ENCODE measurements around the gene PHACTR3. TPM values are rescaled to one million over a fixed set of nuclear protein-coding genes. Genes with fewer than 3 reads are reported as not detected.

PHACTR3 gene
- total RNA-seq, 4 donors from 2014 or later, result 0.54 to 0.81 (median 0.59) TPM; not detected in 1

- 48 to 71% methylated on average over 7 to 8 of the region's 8 CpGs for WGBS, 2 donors (ENCODE audit: low coverage in 1 of 2)
- Histone ChIP-seq H3K36me3 (no peaks in the 10 kb centered on the region), H3K4me3 (no peak overlapping the region), H3K4me1 (no peaks in the 10 kb centered on the region), H3K27ac (no peak overlapping the region), H3K27me3 (peaks cover 26% of the 10 kb centered on the region), H3K9me3 (no peaks in the 10 kb centered on the region)
- TF ChIP-seq CTCF (IDR thresholded peaks at IDR 0.05) (no peak), POLR2A (IDR thresholded peaks at IDR 0.05) (no peak), POLR2AphosphoS5 (IDR thresholded peaks at IDR 0.05) (no peak), EP300 (IDR thresholded peaks at IDR 0.05) (no peak)
- ATAC-seq, result no peak
Measured at GRCh38 chr20:59630526-59630925, 26.2 kb downstream of the PHACTR3 start.

GRCh38 chr20:59631751-59632540 is 27.6 kb downstream of the PHACTR3 start:
- H3K27ac ChIP-seq, result no peak overlapping the region
- no peaks in the 10 kb centered on the region for H3K9me3 ChIP-seq
- H3K4me1 ChIP-seq, result no peaks in the 10 kb centered on the region
- no peaks in the 10 kb centered on the region for H3K36me3 ChIP-seq
- no peak for TF ChIP-seq CTCF (IDR thresholded peaks at IDR 0.05)
- no peak for TF ChIP-seq EP300 (IDR thresholded peaks at IDR 0.05)
- TF ChIP-seq POLR2AphosphoS5 (IDR thresholded peaks at IDR 0.05), result no peak
- TF ChIP-seq POLR2A (IDR thresholded peaks at IDR 0.05), result no peak
- peaks cover 37% of the 10 kb centered on the region for H3K27me3 ChIP-seq
- no peak overlapping the region for H3K4me3 ChIP-seq
- WGBS, 2 donors (ENCODE audit: low coverage in 1 of 2), result 80 to 100% methylated on average over 1 of the region's 14 CpGs
- no peak for ATAC-seq

GRCh38 chr20:59632541-59633113 is 28.3 kb downstream of the PHACTR3 start:
- H3K4me3 ChIP-seq, result no peak overlapping the region
- H3K27me3 ChIP-seq, result peaks cover 38% of the 10 kb centered on the region
- H3K4me1 ChIP-seq, result no peaks in the 10 kb centered on the region
- 86% methylated on average over 4 of the region's 8 CpGs; no CpG with 5 or more reads in 1 of the 2 donors for WGBS, 2 donors (ENCODE audit: low coverage in 1 of 2)
- H3K36me3 ChIP-seq, result no peaks in the 10 kb centered on the region
- no peak overlapping the region for H3K27ac ChIP-seq
- H3K9me3 ChIP-seq, result no peaks in the 10 kb centered on the region
- no peak for ATAC-seq
- TF ChIP-seq POLR2AphosphoS5 (IDR thresholded peaks at IDR 0.05) (no peak), CTCF (IDR thresholded peaks at IDR 0.05) (no peak), POLR2A (IDR thresholded peaks at IDR 0.05) (no peak), EP300 (IDR thresholded peaks at IDR 0.05) (no peak)

GRCh38 chr20:59633656-59634251 is 29.4 kb downstream of the PHACTR3 start:
- Histone ChIP-seq H3K4me3 (no peak overlapping the region), H3K9me3 (no peaks in the 10 kb centered on the region), H3K27ac (no peak overlapping the region), H3K27me3 (peaks cover 28% of the 10 kb centered on the region), H3K36me3 (no peaks in the 10 kb centered on the region), H3K4me1 (no peaks in the 10 kb centered on the region)
- 66 to 90% methylated on average over 6 of the region's 6 CpGs for WGBS, 2 donors (ENCODE audit: low coverage in 1 of 2)
- TF ChIP-seq CTCF (IDR thresholded peaks at IDR 0.05), result no peak
- no peak for ATAC-seq

All from gastroesophageal sphincter (tissue), 4 donors.